Keratinocyte (primary cell): ENCODE data around the gene DIP2C. TPM values are rescaled to one million over a fixed set of nuclear protein-coding genes. Genes with fewer than 3 reads are reported as not detected.

ENCODE experiments used
- DNase-seq: peaks from one replicate; pipeline ENCODE4 v3.0.0-alpha.2; 2011; ENCODE audit warnings: low read depth, missing footprints, low spot score
- FAIRE-seq: peaks from 2 replicates; lab custom pipeline; 2011; peaks lifted over from hg19 to GRCh38; lab: Jason Lieb, UNC
- H2AFZ ChIP-seq: 2 replicates; pipeline ENCODE4 v1.6.0; 2012; ENCODE audit warnings: low read length, control low read depth, inconsistent platforms; ENCODE audit not compliant: control insufficient read depth
- H3K27ac ChIP-seq: 2 replicates; pipeline ENCODE4 v1.5.1; 2011; ENCODE audit warnings: low read length; ENCODE audit not compliant: control insufficient read depth, insufficient read depth
- H3K27me3 ChIP-seq: 3 replicates; pipeline ENCODE4 v1.6.0; 2011; ENCODE audit warnings: low read length; ENCODE audit not compliant: control insufficient read depth, insufficient read depth; ENCODE audit errors: extremely low read depth
- H3K36me3 ChIP-seq, 2 experiments: 2 replicates in 1 of 2; 3 replicates in 1 of 2; pipeline ENCODE4 v1.5.1; 2011; ENCODE audit warnings: low read length in 2 of 2, mild to moderate bottlenecking in 1 of 2; ENCODE audit not compliant: control insufficient read depth in 2 of 2, insufficient read depth in 2 of 2; ENCODE audit errors: extremely low read depth in 1 of 2
- H3K4me1 ChIP-seq: 3 replicates; pipeline ENCODE4 v1.5.1; 2011; ENCODE audit warnings: low read length; ENCODE audit not compliant: control insufficient read depth, insufficient read depth; ENCODE audit errors: extremely low read depth
- H3K4me2 ChIP-seq: 3 replicates; pipeline ENCODE4 v1.6.0; 2011; ENCODE audit warnings: low read depth, low read length; ENCODE audit not compliant: control insufficient read depth, insufficient read depth; ENCODE audit errors: extremely low read depth
- H3K4me3 ChIP-seq, 3 experiments: fragments of 200-600 bp in 1 of 3; sonication (generic) in 1 of 3; 2 replicates in 2 of 3; 3 replicates in 1 of 3; pipeline ENCODE4 v1.5.1; 2011 to 2016; ENCODE audit warnings: low read length in 3 of 3, mild to moderate bottlenecking in 3 of 3, control low read depth in 2 of 3, inconsistent platforms in 1 of 3, low read depth in 1 of 3, mixed read lengths in 1 of 3, mixed run types in 1 of 3, moderate library complexity in 1 of 3; ENCODE audit not compliant: control insufficient read depth in 2 of 3, insufficient read depth in 2 of 3; ENCODE audit errors: extremely low read depth in 1 of 3
- H3K79me2 ChIP-seq: 2 replicates; pipeline ENCODE4 v1.6.0; 2012; ENCODE audit warnings: low read length; ENCODE audit not compliant: control insufficient read depth, insufficient read depth
- H3K9ac ChIP-seq: 3 replicates; pipeline ENCODE4 v1.6.0; 2011; ENCODE audit warnings: low read length; ENCODE audit not compliant: control insufficient read depth, insufficient read depth; ENCODE audit errors: extremely low read depth
- H3K9me1 ChIP-seq: 3 replicates; pipeline ENCODE4 v1.6.0; 2011; ENCODE audit warnings: low read length; ENCODE audit not compliant: control insufficient read depth, insufficient read depth; ENCODE audit errors: extremely low read depth
- H3K9me3 ChIP-seq: 2 replicates; pipeline ENCODE4 v1.5.1; 2012; ENCODE audit warnings: low read depth, low read length; ENCODE audit not compliant: control insufficient read depth
- H4K20me1 ChIP-seq: 3 replicates; pipeline ENCODE4 v1.6.0; 2011; ENCODE audit warnings: low read length; ENCODE audit not compliant: control insufficient read depth, insufficient read depth; ENCODE audit errors: extremely low read depth
- EZH2 ChIP-seq: IDR thresholded peaks from one replicate; pipeline ENCODE4 v1.6.1; 2012; ENCODE audit warnings: inconsistent platforms, mild to moderate bottlenecking, low read length, moderate library complexity
- dilution Hi-C: fragments of 300-500 bp; cut with MboI; formaldehyde crosslinking; loops from one replicate; pipeline ENCODE4 v1.7.0; 2020; ENCODE audit warnings: low sequenced_read_pairs; ENCODE audit not compliant: extremely low pct_ligation_motif_present
- polyA plus RNA-seq, 5 experiments: library from polyadenylated mRNA; depleted of rRNA in 3 of 5; stranded (reverse) in 3 of 5; stranded (forward) in 1 of 5; unstranded in 1 of 5; fragments of >200 nt; gene quantifications; 1 replicate in 1 of 5; 2 replicates in 3 of 5; 3 replicates in 1 of 5; pipeline versions ENCODE4 v1.2.1 to v1.2.3, GENCODE V29; 2011 to 2012; ENCODE audit warnings: missing spikeins in 2 of 5, low read depth in 1 of 5, low replicate concordance in 1 of 5
- TF ChIP-seq, protein P1 (sequence below), 3 experiments: IDR thresholded peaks in 1 of 3; conservative IDR thresholded peaks in 1 of 3; optimal IDR thresholded peaks in 1 of 3; 2 replicates in 2 of 3; 3 replicates in 1 of 3; pipeline versions ENCODE3 to v1.5.1; 2011; ENCODE audit warnings: low read length in 3 of 3, mild to moderate bottlenecking in 3 of 3, moderate library complexity in 2 of 3, control low read depth in 1 of 3, inconsistent platforms in 1 of 3; ENCODE audit not compliant: insufficient read depth in 2 of 3; ENCODE audit errors: extremely low read depth in 1 of 3

Gene DIP2C
- polyA plus RNA-seq, 1 donor (not counting 4 experiments of a cell fraction or from before 2014, with no cell fraction given), result 1.3 TPM

DNA sequence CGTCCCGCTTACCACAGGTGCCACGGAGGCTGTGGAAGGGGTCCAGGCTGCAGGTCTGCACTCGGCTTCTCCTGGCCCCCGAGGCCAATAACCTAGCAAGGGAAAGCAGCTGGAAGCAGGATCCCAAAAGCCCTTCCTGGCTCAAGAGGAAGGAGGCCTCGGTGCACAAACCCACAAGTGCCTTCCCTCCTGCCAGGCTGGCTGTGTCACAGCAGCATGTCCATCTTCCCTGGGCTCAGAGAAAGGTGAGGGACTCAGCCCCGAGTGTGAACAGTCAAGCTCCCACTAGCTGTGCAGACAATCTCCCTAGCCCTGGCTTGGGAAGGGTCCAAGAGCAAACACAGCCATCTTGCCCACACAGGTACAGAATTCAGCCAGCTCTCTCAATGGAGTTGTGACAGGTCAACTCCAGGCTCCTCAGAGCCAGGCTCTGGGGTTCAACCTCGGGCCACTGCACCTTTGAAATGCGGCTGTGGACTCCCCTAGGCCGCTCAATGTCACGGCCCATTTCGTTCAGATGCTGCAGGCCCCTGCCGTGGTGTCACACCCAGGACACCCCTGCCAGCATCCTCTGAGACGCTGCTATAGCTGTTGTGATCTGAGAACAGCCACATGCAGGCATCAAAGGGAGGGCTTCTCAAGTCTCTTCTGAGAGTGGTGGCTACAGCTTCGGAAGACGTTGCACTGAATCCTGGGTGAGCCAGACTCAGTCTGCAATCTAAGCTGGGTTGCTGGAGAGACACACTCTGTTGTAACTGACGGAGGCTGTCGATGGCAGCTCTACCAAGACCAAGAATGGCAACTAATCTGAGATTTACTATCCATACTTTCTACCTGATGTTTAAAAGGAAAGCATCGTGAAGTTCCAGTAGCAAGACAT, 137.9 kb downstream of the DIP2C start:
- Histone ChIP-seq H3K36me3 (no peaks in the 10 kb centered on the region), H3K9ac (no peak overlapping the region), H3K79me2 (no peaks in the 10 kb centered on the region), H3K9me3 (no peaks in the 10 kb centered on the region), H3K4me2 (no peak overlapping the region), H3K9me1 (no peaks in the 10 kb centered on the region), H3K4me1 (peaks cover 10% of the 10 kb centered on the region), H4K20me1 (no peaks in the 10 kb centered on the region), H2AFZ (no peak overlapping the region), H3K27me3 (no peaks in the 10 kb centered on the region), H3K4me3 (no peak overlapping the region), H3K27ac (no peak overlapping the region)
- DNase-seq (no peak), FAIRE-seq (no peak)
- TF ChIP-seq EZH2, result no peak
- TF ChIP-seq, protein P1, sequence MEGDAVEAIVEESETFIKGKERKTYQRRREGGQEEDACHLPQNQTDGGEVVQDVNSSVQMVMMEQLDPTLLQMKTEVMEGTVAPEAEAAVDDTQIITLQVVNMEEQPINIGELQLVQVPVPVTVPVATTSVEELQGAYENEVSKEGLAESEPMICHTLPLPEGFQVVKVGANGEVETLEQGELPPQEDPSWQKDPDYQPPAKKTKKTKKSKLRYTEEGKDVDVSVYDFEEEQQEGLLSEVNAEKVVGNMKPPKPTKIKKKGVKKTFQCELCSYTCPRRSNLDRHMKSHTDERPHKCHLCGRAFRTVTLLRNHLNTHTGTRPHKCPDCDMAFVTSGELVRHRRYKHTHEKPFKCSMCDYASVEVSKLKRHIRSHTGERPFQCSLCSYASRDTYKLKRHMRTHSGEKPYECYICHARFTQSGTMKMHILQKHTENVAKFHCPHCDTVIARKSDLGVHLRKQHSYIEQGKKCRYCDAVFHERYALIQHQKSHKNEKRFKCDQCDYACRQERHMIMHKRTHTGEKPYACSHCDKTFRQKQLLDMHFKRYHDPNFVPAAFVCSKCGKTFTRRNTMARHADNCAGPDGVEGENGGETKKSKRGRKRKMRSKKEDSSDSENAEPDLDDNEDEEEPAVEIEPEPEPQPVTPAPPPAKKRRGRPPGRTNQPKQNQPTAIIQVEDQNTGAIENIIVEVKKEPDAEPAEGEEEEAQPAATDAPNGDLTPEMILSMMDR (optimal IDR thresholded peaks at IDR 0.05 in 1 of 3, IDR thresholded peaks at IDR 0.05 in 1 of 3, conservative IDR thresholded peaks at IDR 0.05 in 1 of 3; ENCODE audit: extremely low read depth in 1 of 3, insufficient read depth in 2 of 3, low read length in 3 of 3), result no peak
- dilution Hi-C loops, result no loop called here

DNA sequence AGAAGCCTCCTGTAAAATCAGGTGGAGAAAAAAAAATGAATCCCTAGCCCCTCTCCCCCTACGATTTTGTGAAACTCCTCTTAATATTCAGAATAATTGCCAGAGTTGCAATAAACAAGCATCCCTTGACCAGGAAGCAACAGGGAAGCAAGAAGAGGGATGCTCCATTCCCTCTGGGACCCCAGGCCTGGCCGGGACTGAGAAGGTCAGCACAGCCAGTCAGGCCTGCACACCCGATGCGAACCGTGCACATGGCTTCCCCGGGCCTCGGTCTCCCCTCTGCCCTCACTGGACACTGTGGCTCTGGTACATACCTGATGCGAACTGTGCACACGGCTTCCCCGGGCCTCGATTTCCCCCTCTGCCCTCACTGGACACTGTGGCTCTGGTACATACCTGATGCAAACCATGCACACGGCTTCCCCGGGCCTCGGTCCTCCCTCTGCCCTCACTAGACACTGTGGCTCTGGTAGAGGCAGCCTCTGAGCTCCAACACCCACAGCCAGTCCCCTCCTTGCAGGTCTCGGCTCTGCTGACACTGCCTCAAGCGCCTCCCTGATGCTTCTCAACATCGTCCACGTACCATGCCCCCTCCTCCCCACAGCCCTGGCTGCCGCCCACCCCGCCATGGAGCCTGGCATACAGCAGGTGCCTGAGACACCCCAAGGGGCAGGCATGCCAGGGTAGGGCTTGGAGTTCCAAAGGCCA, 138.6 kb downstream of the DIP2C start:
- Histone ChIP-seq H3K36me3 (no peaks in the 10 kb centered on the region), H3K4me1 (peaks cover 15% of the 10 kb centered on the region), H3K4me3 (no peak overlapping the region), H3K9me3 (no peaks in the 10 kb centered on the region), H3K27ac (no peak overlapping the region), H3K4me2 (no peak overlapping the region), H3K9ac (no peak overlapping the region), H3K27me3 (no peaks in the 10 kb centered on the region), H3K9me1 (no peaks in the 10 kb centered on the region), H3K79me2 (no peaks in the 10 kb centered on the region), H4K20me1 (no peaks in the 10 kb centered on the region), H2AFZ (no peak overlapping the region)
- dilution Hi-C loops, result no loop called here
- no peak for FAIRE-seq
- TF ChIP-seq, protein P1 (optimal IDR thresholded peaks at IDR 0.05 in 1 of 3, IDR thresholded peaks at IDR 0.05 in 1 of 3, conservative IDR thresholded peaks at IDR 0.05 in 1 of 3; ENCODE audit: extremely low read depth in 1 of 3, insufficient read depth in 2 of 3, low read length in 3 of 3), result no peak
- TF ChIP-seq EZH2, result no peak
- DNase-seq, result no peak
